Measurements from ENCODE around the gene GAPT.

The GAPT gene

GRCh38 chr5:58456026-58456425 is 35.2 kb upstream of the GAPT start:
- DNase-seq (ENCODE audit: low read depth), result no peak
- no peak for TF ChIP-seq CTCF (IDR thresholded peaks at IDR 0.05; ENCODE audit: low read depth, low read length, missing control alignments)
- H3K4me3 ChIP-seq (ENCODE audit: low read depth, low read length), result no peak overlapping the region

GRCh38 chr5:58456486-58456885 is 34.7 kb upstream of the GAPT start:
- no peak for TF ChIP-seq CTCF (IDR thresholded peaks at IDR 0.05; ENCODE audit: low read depth, low read length, missing control alignments)
- DNase-seq (ENCODE audit: low read depth), result no peak
- no peak overlapping the region for H3K4me3 ChIP-seq (ENCODE audit: low read depth, low read length)

GRCh38 chr5:58457050-58457449 is 34.2 kb upstream of the GAPT start:
- TF ChIP-seq CTCF (IDR thresholded peaks at IDR 0.05; ENCODE audit: low read depth, low read length, missing control alignments), result no peak
- DNase-seq (ENCODE audit: low read depth), result no peak
- H3K4me3 ChIP-seq (ENCODE audit: low read depth, low read length), result no peak overlapping the region

GRCh38 chr5:58458141-58458742 is 33.0 kb upstream of the GAPT start:
- H3K4me3 ChIP-seq (ENCODE audit: low read depth, low read length), result no peak overlapping the region
- no peak for TF ChIP-seq CTCF (IDR thresholded peaks at IDR 0.05; ENCODE audit: low read depth, low read length, missing control alignments)
- no peak for DNase-seq (ENCODE audit: low read depth)

GRCh38 chr5:58458743-58459145 is 32.5 kb upstream of the GAPT start:
- no peak overlapping the region for H3K4me3 ChIP-seq (ENCODE audit: low read depth, low read length)
- no peak for DNase-seq (ENCODE audit: low read depth)

GRCh38 chr5:58459146-58460001 is 31.9 kb upstream of the GAPT start:
- peak overlapping the region; percentile 59 for H3K4me3 ChIP-seq (ENCODE audit: low read depth, low read length)
- no peak for DNase-seq (ENCODE audit: low read depth)
- no peak for TF ChIP-seq CTCF (IDR thresholded peaks at IDR 0.05; ENCODE audit: low read depth, low read length, missing control alignments)

More at GRCh38 chr5:58458743-58459145, 32.5 kb upstream of the GAPT start:
- no peak for TF ChIP-seq CTCF (IDR thresholded peaks at IDR 0.05; ENCODE audit: low read depth, low read length, missing control alignments)

Data from GM12864 (cell line).